AG04450 (cell line): ENCODE data around the gene KCNK10. TPM values are rescaled to one million over a fixed set of nuclear protein-coding genes. Genes with fewer than 3 reads are reported as not detected.

Source experiments
- CTCF ChIA-PET: fragments of 300-600, 350-600 bp; formaldehyde crosslinking; extraction: SDS; loops from one replicate; lab custom pipeline; 2022; ENCODE audit warnings: antibody characterized with exemption, inconsistent platforms; lab: Charles Lee
- POLR2A ChIA-PET: fragments of 350-600 bp; formaldehyde crosslinking; extraction: SDS; loops from one replicate; lab custom pipeline; 2021; ENCODE audit warnings: antibody characterized with exemption, inconsistent platforms; lab: Yijun Ruan, JAX
- DNase-seq: peaks from one replicate; pipeline ENCODE4 v3.0.0-alpha.2; 2011; ENCODE audit warnings: low read depth, low spot score
- H3K27ac ChIP-seq: one replicate; pipeline ENCODE4 v1.5.1; 2012; ENCODE audit warnings: low read depth, low read length, control low read depth
- H3K27me3 ChIP-seq: one replicate; pipeline ENCODE4 v1.6.0; 2012; ENCODE audit warnings: low read length; ENCODE audit not compliant: control insufficient read depth, insufficient read depth
- H3K4me3 ChIP-seq: 2 replicates; pipeline ENCODE4 v1.5.1; 2011; ENCODE audit warnings: mild to moderate bottlenecking, low read depth, low read length, control low read depth
- H3K9me3 ChIP-seq: 2 replicates; pipeline ENCODE4 v1.5.1; 2012; ENCODE audit warnings: low read length; ENCODE audit not compliant: control insufficient read depth, insufficient read depth
- polyA plus RNA-seq: library from polyadenylated mRNA; depleted of rRNA; stranded (reverse); fragments of >200 nt; gene quantifications from 2 replicates; pipeline ENCODE4 v1.2.3, GENCODE V29; 2011
- TF ChIP-seq, protein P1 (sequence below): IDR thresholded peaks from 2 replicates; pipeline ENCODE4 v1.5.1; 2011; ENCODE audit warnings: low read depth, low read length, control low read depth, inconsistent platforms

The KCNK10 gene
- polyA plus RNA-seq, 1 experiment, result not detected

DNA sequence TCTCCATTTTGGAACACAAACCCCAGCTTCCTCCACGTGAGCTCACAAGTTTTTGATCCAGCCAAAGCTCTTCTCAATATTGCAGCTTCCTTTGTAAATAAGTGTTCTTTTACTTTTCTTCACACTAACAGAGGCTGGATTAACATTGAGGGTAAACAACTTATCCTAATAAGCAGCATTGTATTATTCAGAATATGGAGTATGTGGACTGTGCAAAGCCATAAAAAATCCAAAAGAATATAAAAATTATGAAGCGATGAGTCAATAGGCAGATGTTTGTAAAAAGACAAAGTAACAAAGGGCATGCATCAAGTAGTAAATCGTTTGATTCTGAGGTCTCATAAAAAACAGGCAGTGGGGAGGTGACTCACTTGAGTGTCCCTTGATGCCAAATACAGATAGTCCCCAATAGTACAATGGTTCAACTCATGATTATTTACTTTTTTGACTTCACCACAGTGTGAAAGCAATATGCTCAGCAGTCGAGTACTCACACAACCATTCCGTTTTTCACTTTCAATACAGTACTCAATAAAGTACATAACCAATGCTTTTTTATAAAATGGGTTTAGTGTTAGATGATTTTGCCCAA lies 23.1 kb upstream of the KCNK10 start:
- TF ChIP-seq, protein P1, sequence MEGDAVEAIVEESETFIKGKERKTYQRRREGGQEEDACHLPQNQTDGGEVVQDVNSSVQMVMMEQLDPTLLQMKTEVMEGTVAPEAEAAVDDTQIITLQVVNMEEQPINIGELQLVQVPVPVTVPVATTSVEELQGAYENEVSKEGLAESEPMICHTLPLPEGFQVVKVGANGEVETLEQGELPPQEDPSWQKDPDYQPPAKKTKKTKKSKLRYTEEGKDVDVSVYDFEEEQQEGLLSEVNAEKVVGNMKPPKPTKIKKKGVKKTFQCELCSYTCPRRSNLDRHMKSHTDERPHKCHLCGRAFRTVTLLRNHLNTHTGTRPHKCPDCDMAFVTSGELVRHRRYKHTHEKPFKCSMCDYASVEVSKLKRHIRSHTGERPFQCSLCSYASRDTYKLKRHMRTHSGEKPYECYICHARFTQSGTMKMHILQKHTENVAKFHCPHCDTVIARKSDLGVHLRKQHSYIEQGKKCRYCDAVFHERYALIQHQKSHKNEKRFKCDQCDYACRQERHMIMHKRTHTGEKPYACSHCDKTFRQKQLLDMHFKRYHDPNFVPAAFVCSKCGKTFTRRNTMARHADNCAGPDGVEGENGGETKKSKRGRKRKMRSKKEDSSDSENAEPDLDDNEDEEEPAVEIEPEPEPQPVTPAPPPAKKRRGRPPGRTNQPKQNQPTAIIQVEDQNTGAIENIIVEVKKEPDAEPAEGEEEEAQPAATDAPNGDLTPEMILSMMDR, result no peak
- H3K27ac ChIP-seq, result no peak overlapping the region
- no peak for DNase-seq
- ChIA-PET POLR2A (no interaction called here), CTCF (no interaction called here)
- H3K27me3 ChIP-seq, result no peaks in the 10 kb centered on the region
- H3K9me3 ChIP-seq, result no peaks in the 10 kb centered on the region
- no peak overlapping the region for H3K4me3 ChIP-seq

DNA sequence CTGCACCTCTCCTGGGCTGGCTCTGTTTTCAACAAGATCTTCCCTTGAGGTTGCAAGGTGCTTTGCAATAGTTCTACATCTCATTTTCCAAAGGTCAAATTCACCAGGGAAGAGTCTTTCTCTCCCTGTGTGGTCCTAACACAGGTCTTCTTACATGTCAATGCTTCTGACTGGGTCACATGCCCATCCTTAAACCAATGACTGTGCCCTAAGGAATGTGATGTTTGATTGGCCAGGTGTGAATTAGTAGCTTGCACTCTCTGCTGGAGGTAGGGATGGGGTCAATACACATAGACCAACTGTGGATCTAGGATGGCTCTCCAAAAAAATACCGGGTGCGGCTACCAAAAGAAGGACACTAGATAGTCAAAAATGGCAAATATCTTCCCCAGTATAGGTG lies 19.9 kb upstream of the KCNK10 start:
- CTCF ChIA-PET, result no interaction called here
- POLR2A ChIA-PET, result no interaction called here
- no peak for DNase-seq
- no peaks in the 10 kb centered on the region for H3K27me3 ChIP-seq
- TF ChIP-seq, protein P1, result no peak
- no peak overlapping the region for H3K27ac ChIP-seq
- H3K4me3 ChIP-seq, result no peak overlapping the region
- H3K9me3 ChIP-seq, result no peaks in the 10 kb centered on the region

DNA sequence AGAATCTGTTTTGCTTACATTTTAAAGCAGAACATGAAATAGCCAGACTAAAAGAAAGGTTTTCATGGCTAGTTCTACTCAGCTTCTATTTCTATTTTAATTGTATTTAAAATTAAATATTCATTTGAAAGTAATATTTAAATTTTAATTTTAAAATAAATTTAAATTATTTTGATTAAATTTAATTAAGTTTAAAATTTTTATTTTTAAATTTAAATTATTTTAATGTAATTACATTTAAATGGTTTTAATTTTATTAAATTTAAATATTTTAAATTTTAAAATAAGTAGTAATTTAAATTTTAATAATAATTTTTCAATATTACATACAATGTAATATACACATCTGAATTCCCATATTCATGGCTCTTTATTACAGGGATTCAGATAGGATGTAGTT lies 17.3 kb upstream of the KCNK10 start:
- CTCF ChIA-PET, result no interaction called here
- POLR2A ChIA-PET, result no interaction called here
- DNase-seq, result no peak

DNA sequence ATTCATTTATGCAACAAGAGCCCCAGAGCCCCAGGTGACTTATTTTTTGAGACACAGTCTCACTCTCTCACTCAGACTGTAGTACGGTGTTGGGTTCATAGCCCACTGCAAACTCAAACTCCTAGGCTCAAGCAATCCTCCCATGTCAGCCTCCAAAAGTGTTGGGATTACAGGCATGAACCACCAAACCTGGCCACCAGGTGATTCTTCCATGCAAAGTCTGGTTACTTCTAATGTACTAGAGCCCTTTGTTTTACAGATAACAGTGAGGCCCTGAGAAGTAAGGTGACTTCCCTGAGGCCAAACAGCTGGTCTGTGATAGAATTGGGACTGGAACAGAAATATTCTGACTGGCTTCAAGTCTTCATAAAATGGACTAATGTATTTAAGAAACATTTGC lies 10.0 kb upstream of the KCNK10 start:
- no peak for DNase-seq
- ChIA-PET POLR2A (no interaction called here), CTCF (no interaction called here)
- Histone ChIP-seq H3K27ac (no peak overlapping the region), H3K9me3 (no peaks in the 10 kb centered on the region), H3K27me3 (no peaks in the 10 kb centered on the region), H3K4me3 (no peak overlapping the region)
- TF ChIP-seq, protein P1, result no peak

More for the DNA sequence above, 17.3 kb upstream of the KCNK10 start:
- TF ChIP-seq, protein P1, result no peak
- no peak overlapping the region for H3K4me3 ChIP-seq
- no peak overlapping the region for H3K27ac ChIP-seq
- H3K9me3 ChIP-seq, result no peaks in the 10 kb centered on the region
- no peaks in the 10 kb centered on the region for H3K27me3 ChIP-seq

DNA sequence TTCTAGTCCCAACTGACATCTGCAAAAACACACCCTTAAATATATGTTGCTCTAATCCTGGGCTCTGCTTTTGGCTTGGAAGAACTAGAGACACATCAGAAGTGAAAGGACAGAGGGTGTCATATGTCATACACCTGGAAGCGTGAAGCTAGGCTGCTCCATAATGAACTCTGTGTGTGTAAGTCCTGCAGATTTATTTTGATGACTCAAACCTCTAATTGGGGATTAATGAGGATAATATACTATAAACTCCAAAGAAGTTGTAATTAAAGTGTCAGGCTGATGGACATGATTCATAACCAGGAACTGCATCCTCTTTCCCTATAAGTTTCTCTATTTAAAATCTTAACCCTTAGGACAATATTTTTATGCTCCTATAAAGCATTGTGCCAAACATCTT lies 4.4 kb upstream of the KCNK10 start:
- TF ChIP-seq, protein P1, result no peak
- Histone ChIP-seq H3K9me3 (peaks cover 4% of the 10 kb centered on the region; the same call in 1 of the 2 replicates), H3K4me3 (no peak overlapping the region), H3K27ac (no peak overlapping the region), H3K27me3 (peaks cover 41% of the 10 kb centered on the region)
- ChIA-PET CTCF (no interaction called here), POLR2A (no interaction called here)
- DNase-seq, result no peak
